Smooth muscle cell (in vitro differentiated cells): ENCODE measurements around the gene CERS5. TPM values are rescaled to one million over a fixed set of nuclear protein-coding genes. Genes with fewer than 3 reads are reported as not detected.

Source experiments
- DNase-seq: peaks from one replicate; lab custom pipeline; 2025; ENCODE audit not compliant: unreplicated experiment; lab: John Stamatoyannopoulos, UW
- H2AFZ ChIP-seq: fragments of 200-600 bp; sonication (generic); 2 replicates; pipeline ENCODE4 v1.6.0; 2016; ENCODE audit warnings: antibody characterized with exemption, low read depth, mild to moderate bottlenecking
- H3F3A ChIP-seq: fragments of 200-600 bp; sonication (generic); 2 replicates; pipeline ENCODE4 v1.6.0; 2017; ENCODE audit warnings: antibody characterized with exemption, low read depth
- H3K27ac ChIP-seq: fragments of 200-600 bp; sonication (generic); 2 replicates; pipeline ENCODE4 v1.5.1; 2016; ENCODE audit warnings: low read depth, mild to moderate bottlenecking
- H3K27me3 ChIP-seq: fragments of 200-600 bp; sonication (generic); 2 replicates; pipeline ENCODE4 v1.6.1; 2016; ENCODE audit warnings: low read depth, mild to moderate bottlenecking
- H3K36me3 ChIP-seq: fragments of 200-600 bp; sonication (generic); 2 replicates; pipeline ENCODE4 v1.5.1; 2016; ENCODE audit warnings: low read depth
- H3K4me1 ChIP-seq: fragments of 200-600 bp; sonication (generic); 2 replicates; pipeline ENCODE4 v1.5.1; 2016; ENCODE audit warnings: low read depth
- H3K4me2 ChIP-seq: fragments of 200-600 bp; sonication (generic); 2 replicates; pipeline ENCODE4 v1.6.0; 2016; ENCODE audit warnings: mild to moderate bottlenecking
- H3K4me3 ChIP-seq: fragments of 200-600 bp; sonication (generic); 2 replicates; pipeline ENCODE4 v1.5.1; 2016; ENCODE audit warnings: mild to moderate bottlenecking
- H3K79me2 ChIP-seq: fragments of 200-600 bp; sonication (generic); 2 replicates; pipeline ENCODE4 v1.6.0; 2016; ENCODE audit warnings: low read depth, mild to moderate bottlenecking
- H3K9ac ChIP-seq: fragments of 200-600 bp; sonication (generic); 2 replicates; pipeline ENCODE4 v1.6.0; 2016; ENCODE audit warnings: low read depth
- H3K9me3 ChIP-seq: fragments of 200-600 bp; sonication (generic); replicated peaks from 2 replicates; pipeline ENCODE4 v1.5.1; 2016; ENCODE audit warnings: low read depth
- H4K20me1 ChIP-seq: fragments of 200-600 bp; sonication (generic); 2 replicates; pipeline ENCODE4 v1.6.0; 2016; ENCODE audit warnings: low read depth
- CTCF ChIP-seq: fragments of 200-600 bp; sonication (generic); IDR thresholded peaks from 2 replicates; pipeline ENCODE4 v1.5.1; 2017; ENCODE audit warnings: borderline replicate concordance, mild to moderate bottlenecking, antibody characterized with exemption; ENCODE audit not compliant: insufficient read depth, poor library complexity, severe bottlenecking
- WGBS: methylation state at CpG from one replicate; pipeline ENCODE4 v1.1.7; 2016; ENCODE audit warnings: low lambda C conversion rate; 5-methylcytosine and 5-hydroxymethylcytosine counted together
- polyA plus RNA-seq: library from polyadenylated mRNA; unstranded; fragments of >200 nt; fragmentation: Nextera tagmentation; extraction: Ambion mirVana; gene quantifications from 2 replicates; pipeline ENCODE4 v1.2.1, GENCODE V29; 2016
- total RNA-seq: library from RNA; depleted of rRNA; stranded (reverse); fragments of >200 nt; gene quantifications from 2 replicates; pipeline ENCODE4 v1.2.3, GENCODE V29; 2014

CERS5 gene
- total and polyA plus RNA-seq, 2 experiments from 2014 or later: 53.5 to 102 TPM

GRCh38 chr12:50110762-50111351 lies 56.3 kb downstream of the CERS5 start:
- peaks cover 28% of the 10 kb centered on the region for H3K79me2 ChIP-seq
- H2AFZ ChIP-seq: peak overlapping the region; percentile 8
- peaks cover 17% of the 10 kb centered on the region for H3K4me1 ChIP-seq
- TF ChIP-seq CTCF: no peak
- H3K36me3 ChIP-seq: no peaks in the 10 kb centered on the region
- H3K9me3 ChIP-seq: no peaks in the 10 kb centered on the region
- WGBS: 60% methylated on average over 7 of the region's 7 CpGs
- peak overlapping the region; percentile 34 for H3K4me3 ChIP-seq
- peak overlapping the region; percentile 67 for H3K4me2 ChIP-seq
- no peak overlapping the region for H3K9ac ChIP-seq
- peaks cover 5% of the 10 kb centered on the region for H3F3A ChIP-seq
- H4K20me1 ChIP-seq: no peaks in the 10 kb centered on the region
- DNase-seq: no peak
- no peak overlapping the region for H3K27ac ChIP-seq
- no peaks in the 10 kb centered on the region for H3K27me3 ChIP-seq

GRCh38 chr12:50110127-50110761 lies 56.9 kb downstream of the CERS5 start:
- H3K4me2 ChIP-seq: no peak overlapping the region
- H3K27ac ChIP-seq: no peak overlapping the region
- H3K79me2 ChIP-seq: peaks cover 23% of the 10 kb centered on the region
- H3F3A ChIP-seq: peaks cover 5% of the 10 kb centered on the region
- DNase-seq: no peak
- no peaks in the 10 kb centered on the region for H3K9me3 ChIP-seq
- H3K4me1 ChIP-seq: peaks cover 17% of the 10 kb centered on the region
- H3K4me3 ChIP-seq: no peak overlapping the region
- WGBS: 78% methylated on average over 8 of the region's 8 CpGs
- H3K27me3 ChIP-seq: no peaks in the 10 kb centered on the region
- H4K20me1 ChIP-seq: no peaks in the 10 kb centered on the region
- peak overlapping the region; percentile 8 for H2AFZ ChIP-seq
- no peaks in the 10 kb centered on the region for H3K36me3 ChIP-seq
- no peak overlapping the region for H3K9ac ChIP-seq
- TF ChIP-seq CTCF: no peak

- Histone ChIP-seq H2AFZ (no peak overlapping the region), H3K27ac (no peak overlapping the region), H3K4me3 (no peak overlapping the region), H4K20me1 (no peaks in the 10 kb centered on the region), H3K4me2 (no peak overlapping the region), H3K9me3 (no peaks in the 10 kb centered on the region), H3F3A (peaks cover 5% of the 10 kb centered on the region), H3K4me1 (peaks cover 17% of the 10 kb centered on the region), H3K36me3 (no peaks in the 10 kb centered on the region), H3K79me2 (peaks cover 15% of the 10 kb centered on the region), H3K27me3 (no peaks in the 10 kb centered on the region), H3K9ac (no peak overlapping the region)
- 96% methylated on average over 3 of the region's 3 CpGs for WGBS
- no peak for DNase-seq
- no peak for TF ChIP-seq CTCF
These were observed 57.9 kb downstream of the CERS5 start for GRCh38 chr12:50109319-50109718.
